PC-9 (cell line): ENCODE results near the gene IL10. TPM values are rescaled to one million over a fixed set of nuclear protein-coding genes. Genes with fewer than 3 reads are reported as not detected.

Experiments used
- BruUV-seq: library from RNA; stranded (reverse); fragments of 400-500 nt; replicated peaks from 2 replicates; lab custom pipeline; 2021; lab: Mats Ljungman, UMichigan
- CTCF ChIA-PET: fragments of 300-600 bp; sonication (Branson Sonifier 250); formaldehyde crosslinking; loops from one replicate; lab custom pipeline; 2022; ENCODE audit warnings: antibody characterized with exemption; lab: Charles Lee
- POLR2A ChIA-PET: fragments of 300-600 bp; sonication (Branson Sonifier 250); formaldehyde crosslinking; loops from one replicate; lab custom pipeline; 2022; ENCODE audit warnings: antibody characterized with exemption; ENCODE audit not compliant: unreplicated experiment; lab: Charles Lee
- DNase-seq, 2 experiments: peaks; one replicate each; pipeline versions ENCODE4 v3.0.0 to v3.0.0-alpha.2; 2015 to 2022; ENCODE audit warnings: mixed read lengths in 1 of 2
- H2AFZ ChIP-seq: fragments of 200-600 bp; sonication (generic); 2 replicates; pipeline ENCODE4 v1.8.1; 2017; ENCODE audit warnings: antibody characterized with exemption
- H3F3A ChIP-seq: fragments of 200-600 bp; sonication (generic); 2 replicates; pipeline ENCODE4 v1.8.1; 2017; ENCODE audit warnings: antibody characterized with exemption, mild to moderate bottlenecking, low read depth; ENCODE audit not compliant: insufficient read depth
- H3K27ac ChIP-seq: fragments of 200-600 bp; sonication (generic); 2 replicates; pipeline ENCODE4 v1.6.1; 2016; ENCODE audit warnings: mixed run types
- H3K27me3 ChIP-seq: fragments of 200-600 bp; sonication (generic); 2 replicates; pipeline ENCODE4 v1.6.1; 2016; ENCODE audit warnings: low read depth, mixed run types; ENCODE audit not compliant: insufficient read depth
- H3K36me3 ChIP-seq: fragments of 200-600 bp; sonication (generic); 2 replicates; pipeline ENCODE4 v1.6.1; 2016; ENCODE audit warnings: low read depth, mixed run types
- H3K4me1 ChIP-seq: fragments of 200-600 bp; sonication (generic); replicated peaks from 2 replicates; pipeline ENCODE4 v1.6.1; 2016; ENCODE audit warnings: mixed run types; ENCODE audit not compliant: insufficient read depth
- H3K4me2 ChIP-seq: fragments of 200-600 bp; sonication (generic); 2 replicates; pipeline ENCODE4 v1.6.1; 2017; ENCODE audit warnings: mixed run types
- H3K4me3 ChIP-seq: fragments of 200-600 bp; sonication (generic); 2 replicates; pipeline ENCODE4 v1.6.1; 2016; ENCODE audit warnings: mixed run types
- H3K79me2 ChIP-seq: fragments of 200-600 bp; sonication (generic); 2 replicates; pipeline ENCODE4 v1.6.1; 2017; ENCODE audit warnings: low read depth, mixed run types
- H3K9me2 ChIP-seq: fragments of 200-600 bp; sonication (generic); 2 replicates; pipeline ENCODE4 v1.8.1; 2017; ENCODE audit warnings: mild to moderate bottlenecking; ENCODE audit not compliant: insufficient read depth
- H3K9me3 ChIP-seq: fragments of 200-600 bp; sonication (generic); 2 replicates; pipeline ENCODE4 v1.8.1; 2016; ENCODE audit warnings: low read depth; ENCODE audit not compliant: insufficient read depth
- H4K20me1 ChIP-seq: fragments of 200-600 bp; sonication (generic); 2 replicates; pipeline ENCODE4 v1.8.1; 2017; ENCODE audit not compliant: insufficient read depth
- CTCF ChIP-seq: fragments of 200-600 bp; sonication (generic); conservative IDR thresholded peaks from 2 replicates; pipeline ENCODE4 v1.6.1; 2017; ENCODE audit warnings: mixed run types, antibody characterized with exemption, mild to moderate bottlenecking, moderate library complexity
- EZH2 ChIP-seq: fragments of 200-600 bp; sonication (generic); IDR thresholded peaks from 2 replicates; pipeline ENCODE4 v1.8.0; 2017; ENCODE audit warnings: antibody characterized with exemption, low read depth
- intact Hi-C: fragments of 100-400 bp; cut with micrococcal nuclease; formaldehyde crosslinking; loops from one replicate; pipeline ENCODE4 v1.10.0; 2022; ENCODE audit not compliant: unreplicated experiment
- total RNA-seq: library from RNA; stranded (reverse); gene quantifications from 2 replicates; pipeline ENCODE4 v1.2.3, GENCODE V29; 2021

Gene IL10
- total RNA-seq, 1 experiment from 2014 or later, result not detected

DNA sequence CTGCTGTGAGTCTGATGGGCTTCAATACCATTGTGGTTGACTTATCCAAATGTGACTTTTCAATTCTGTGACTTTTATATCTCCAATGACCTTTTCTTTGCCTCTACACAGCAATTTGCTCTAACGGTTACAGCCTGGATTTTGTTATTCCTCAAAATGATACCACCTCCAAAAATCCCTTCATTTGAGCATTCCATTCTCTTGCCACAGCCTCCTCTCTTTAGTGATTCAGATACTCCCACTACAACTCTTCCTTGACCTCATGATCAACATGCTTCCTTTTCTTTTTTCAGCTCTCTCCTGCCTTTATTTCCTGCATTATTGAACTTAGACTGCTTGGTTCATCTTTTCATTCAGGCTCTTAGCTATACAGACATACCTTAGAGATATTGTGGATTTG is 18.3 kb downstream of the IL10 start:
- H2AFZ ChIP-seq, result no peak overlapping the region
- no peak for DNase-seq
- no peaks in the 10 kb centered on the region for H3K4me1 ChIP-seq
- H4K20me1 ChIP-seq, result no peaks in the 10 kb centered on the region
- H3K27me3 ChIP-seq, result peaks cover 6% of the 10 kb centered on the region; the same call in 1 of the 2 replicates
- H3K9me2 ChIP-seq, result no peaks in the 10 kb centered on the region
- no peaks in the 10 kb centered on the region for H3K79me2 ChIP-seq
- no peaks in the 10 kb centered on the region for H3K36me3 ChIP-seq
- no TSS peak for BruUV-seq
- no peak overlapping the region for H3K27ac ChIP-seq
- no peak overlapping the region for H3K4me2 ChIP-seq
- H3K9me3 ChIP-seq, result 0 out of 2 replicates have a peak, but pooled peaks cover 4% of the 10 kb centered on the region
- CTCF ChIA-PET, result interaction anchor here (0.5 kb wide), 1 partner anchor 695 kb away, joined by 9 read pairs; no protein-coding TSS in a partner anchor
- POLR2A ChIA-PET, result no interaction called here
- no peak for TF ChIP-seq CTCF
- no peak for TF ChIP-seq EZH2
- no peak overlapping the region for H3K4me3 ChIP-seq
- no peaks in the 10 kb centered on the region for H3F3A ChIP-seq
- intact Hi-C loops, result no loop called here

GRCh38 chr1:206753141-206753540 is 19.2 kb downstream of the IL10 start:
- Histone ChIP-seq H3K9me3 (0 out of 2 replicates have a peak, but pooled peaks cover 4% of the 10 kb centered on the region), H3K4me3 (no peak overlapping the region), H3K27ac (no peak overlapping the region), H4K20me1 (no peaks in the 10 kb centered on the region), H3K4me2 (no peak overlapping the region), H3K9me2 (no peaks in the 10 kb centered on the region), H3K27me3 (peaks cover 6% of the 10 kb centered on the region; the same call in 1 of the 2 replicates), H3F3A (no peaks in the 10 kb centered on the region), H3K79me2 (no peaks in the 10 kb centered on the region), H3K36me3 (no peaks in the 10 kb centered on the region), H2AFZ (no peak overlapping the region), H3K4me1 (no peaks in the 10 kb centered on the region)
- ChIA-PET CTCF (interaction anchor here (0.6 kb wide), 1 partner anchor 940 kb away, joined by 3 read pairs; no protein-coding TSS in a partner anchor), POLR2A (no interaction called here)
- no peak for DNase-seq
- intact Hi-C loops, result no loop called here
- no TSS peak for BruUV-seq
- TF ChIP-seq EZH2, result no peak
- TF ChIP-seq CTCF, result no peak

- no peak overlapping the region for H3K4me2 ChIP-seq
- no peak for TF ChIP-seq EZH2
- 0 out of 2 replicates have a peak, but pooled peaks cover 6% of the 10 kb centered on the region for H3K27me3 ChIP-seq
- H3K36me3 ChIP-seq, result no peaks in the 10 kb centered on the region
- H3K9me3 ChIP-seq, result 0 out of 2 replicates have a peak, but pooled peaks cover 4% of the 10 kb centered on the region
- no peak overlapping the region for H2AFZ ChIP-seq
- DNase-seq, result no peak
- H3K4me1 ChIP-seq, result no peaks in the 10 kb centered on the region
- H3K9me2 ChIP-seq, result no peaks in the 10 kb centered on the region
- H3K4me3 ChIP-seq, result no peak overlapping the region
- CTCF ChIA-PET, result no interaction called here
- H4K20me1 ChIP-seq, result no peaks in the 10 kb centered on the region
- H3F3A ChIP-seq, result no peaks in the 10 kb centered on the region
- H3K27ac ChIP-seq, result no peak overlapping the region
- BruUV-seq, result no TSS peak
- intact Hi-C loops, result no loop called here
- POLR2A ChIA-PET, result no interaction called here
- H3K79me2 ChIP-seq, result no peaks in the 10 kb centered on the region
These were observed 19.8 kb downstream of the IL10 start for GRCh38 chr1:206752481-206752880.

- Histone ChIP-seq H3K4me1 (no peaks in the 10 kb centered on the region), H3K27me3 (0 out of 2 replicates have a peak, but pooled peaks cover 6% of the 10 kb centered on the region), H3K27ac (no peak overlapping the region), H3K36me3 (no peaks in the 10 kb centered on the region), H3F3A (no peaks in the 10 kb centered on the region), H4K20me1 (no peaks in the 10 kb centered on the region), H3K9me3 (0 out of 2 replicates have a peak, but pooled peaks cover 4% of the 10 kb centered on the region), H3K4me2 (no peak overlapping the region), H3K9me2 (no peaks in the 10 kb centered on the region), H2AFZ (no peak overlapping the region), H3K4me3 (no peak overlapping the region), H3K79me2 (no peaks in the 10 kb centered on the region)
- DNase-seq, result no peak
- TF ChIP-seq EZH2, result no peak
- no peak for TF ChIP-seq CTCF
- ChIA-PET POLR2A (no interaction called here), CTCF (no interaction called here)
- no TSS peak for BruUV-seq
- intact Hi-C loops, result no loop called here
These were observed 20.4 kb downstream of the IL10 start for GRCh38 chr1:206751891-206752290.
